NAMALWA (cell line): ENCODE measurements around the gene TOR3A.
"Not testable (repeated sequence)": the region's sequence is repeated elsewhere in the genome, so short reads cannot be mapped to it uniquely, and the experiment has no call there.

Experiments
- DNase-seq: peaks from one replicate; pipeline ENCODE4 v3.0.0-alpha.2; 2015; ENCODE audit warnings: low spot score

Gene TOR3A

GRCh38 chr1:179081687-179082332 is at the start of gene TOR3A:
Gene TOR3A (plus strand): TSS chr1:179082070. CDS start chr1:179082129, 59 bp downstream.
- DNase-seq, result peak; percentile 96

DNA sequence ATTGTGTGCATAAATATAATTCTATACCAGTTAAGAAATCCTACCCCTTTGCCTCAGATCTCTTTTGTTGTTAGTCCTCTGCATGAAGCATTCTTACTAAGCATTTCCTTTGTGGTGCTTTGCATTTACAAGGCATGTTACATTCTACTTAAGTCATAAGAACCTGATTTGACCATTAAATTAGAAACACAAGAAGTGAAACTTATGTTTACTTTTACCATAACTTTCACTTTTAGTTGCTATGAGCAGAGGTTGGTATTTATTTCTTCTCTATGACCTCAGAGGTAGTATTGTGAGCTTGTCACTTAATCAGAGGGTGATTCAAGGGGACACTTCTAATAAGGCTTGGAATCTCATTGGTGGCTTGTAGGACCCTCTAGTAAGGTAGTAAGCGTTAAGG is 47.1 kb upstream of the TOR3A start:
- DNase-seq, result peak; percentile 78

- DNase-seq, result no peak
Measured at GRCh38 chr1:179036844-179037465, 44.9 kb upstream of the TOR3A start.

DNA sequence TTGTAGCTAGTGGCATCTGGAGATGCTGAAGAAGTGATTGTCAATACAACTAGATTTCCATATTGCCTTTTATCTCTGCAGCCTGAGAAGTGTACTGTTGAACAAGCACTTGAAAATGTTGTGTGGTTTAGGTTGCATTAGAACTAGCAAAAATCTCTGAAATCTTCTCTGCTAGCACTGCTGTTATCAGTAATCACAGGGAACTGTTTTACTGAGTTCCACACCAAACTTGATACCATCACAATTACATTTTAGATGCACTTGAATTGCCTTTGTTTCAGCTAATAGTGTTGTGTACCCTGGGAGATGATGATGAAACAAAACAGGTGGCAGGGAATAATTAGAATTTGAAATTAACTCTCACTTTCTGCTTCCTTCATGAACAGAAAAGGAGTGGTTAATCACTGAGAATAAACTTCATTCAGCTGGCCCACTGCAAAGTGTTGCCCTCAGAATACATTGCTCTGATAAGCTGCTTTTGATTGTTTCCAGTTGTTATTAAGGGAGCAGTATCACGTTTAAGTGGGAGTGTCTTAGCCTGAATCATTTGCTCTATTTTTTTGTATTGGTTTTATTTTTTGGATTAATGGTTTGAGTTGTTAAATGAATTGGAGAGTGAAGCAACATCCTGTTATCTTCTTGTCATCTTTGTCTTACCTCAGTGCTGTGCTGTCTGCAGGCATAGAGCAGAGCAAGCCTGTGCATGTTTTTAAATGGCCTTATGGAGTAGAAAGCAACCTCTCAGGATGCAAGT is 43.2 kb upstream of the TOR3A start:
- DNase-seq, result no peak

DNA sequence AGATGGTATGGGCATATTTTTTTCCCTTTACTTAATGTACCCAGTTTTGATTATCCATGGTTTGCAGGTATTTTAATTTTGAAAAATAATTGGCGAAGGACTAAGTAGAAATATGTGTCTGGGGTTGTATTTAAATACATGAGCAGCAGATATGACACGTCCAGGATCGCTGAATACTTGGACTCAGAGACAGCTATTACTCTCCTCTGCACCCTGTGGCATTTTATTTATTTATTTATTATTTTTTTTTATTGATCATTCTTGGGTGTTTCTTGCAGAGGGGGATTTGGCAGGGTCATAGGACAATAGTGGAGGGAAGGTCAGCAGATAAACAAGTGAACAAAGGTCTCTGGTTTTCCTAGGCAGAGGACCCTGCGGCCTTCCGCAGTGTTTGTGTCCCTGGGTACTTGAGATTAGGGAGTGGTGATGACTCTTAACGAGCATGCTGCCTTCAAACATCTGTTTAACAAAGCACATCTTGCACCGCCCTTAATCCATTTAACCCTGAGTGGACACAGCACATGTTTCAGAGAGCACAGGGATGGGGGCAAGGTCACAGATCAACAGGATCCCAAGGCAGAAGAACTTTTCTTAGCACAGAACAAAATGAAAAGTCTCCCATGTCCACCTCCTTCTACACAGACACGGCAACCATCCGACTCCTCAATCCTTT is 42.2 kb upstream of the TOR3A start:
- DNase-seq, result not testable (repeated sequence)

GRCh38 chr1:179040175-179040551 is 41.7 kb upstream of the TOR3A start:
- DNase-seq, result not testable (repeated sequence)

DNA sequence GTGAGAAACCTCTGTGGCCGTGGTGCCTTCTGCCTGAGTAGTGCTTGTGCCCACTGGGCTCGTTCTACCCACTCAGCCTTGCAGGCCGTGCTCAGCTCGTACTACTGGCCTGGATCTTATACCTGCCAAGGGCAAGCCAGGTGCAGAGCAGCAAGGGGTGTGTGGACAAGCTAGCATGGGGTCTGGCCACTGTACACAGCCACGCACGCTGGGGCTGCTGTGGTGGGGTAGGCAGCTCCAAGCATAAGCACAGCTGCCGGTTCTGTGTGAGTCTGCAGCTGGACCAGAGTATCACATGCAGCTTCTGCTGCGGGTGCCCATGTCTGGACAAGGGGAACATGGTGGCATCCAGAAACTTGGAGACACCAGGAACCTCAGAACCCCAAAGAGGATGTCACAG is 39.8 kb upstream of the TOR3A start:
- no peak for DNase-seq

DNA sequence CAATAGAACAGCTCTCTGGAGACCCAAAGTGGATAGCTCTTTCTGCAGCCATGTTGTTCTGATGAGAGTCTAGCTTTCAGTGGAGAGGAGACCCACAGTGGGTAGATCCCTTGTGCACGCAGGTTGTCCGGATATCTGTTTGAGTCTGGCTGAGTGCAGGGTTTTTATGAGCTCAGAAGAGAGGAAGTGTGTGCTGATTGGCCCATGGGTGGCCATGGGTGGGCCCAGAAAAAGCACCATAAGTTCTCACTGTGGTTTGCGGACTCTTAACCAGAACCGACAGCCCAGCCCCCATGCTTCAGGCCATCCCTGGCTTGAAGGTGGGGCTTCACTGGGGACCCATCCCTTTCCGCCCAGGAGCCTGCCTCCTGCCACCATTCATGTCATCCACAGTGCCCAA is 39.2 kb upstream of the TOR3A start:
- DNase-seq, result no peak

DNA sequence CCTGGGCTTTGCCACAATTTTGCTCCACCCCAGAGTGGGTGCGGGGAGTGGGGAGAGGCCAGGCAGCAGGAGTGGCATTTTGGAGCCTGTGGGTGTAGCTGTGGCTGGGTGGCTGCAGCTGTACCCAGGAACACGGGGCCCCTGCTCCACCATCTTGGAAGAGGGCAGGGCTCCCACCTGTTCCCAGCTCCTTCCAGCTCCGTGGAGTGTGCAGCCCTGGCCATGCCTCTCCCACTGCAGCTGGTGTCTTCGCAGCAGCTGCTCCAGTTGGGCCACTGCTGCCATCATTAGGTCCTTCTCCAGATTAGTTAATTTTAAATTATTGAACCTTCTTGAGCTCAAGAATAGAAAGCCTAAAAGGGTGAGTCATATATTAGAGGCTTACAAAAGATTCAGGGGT is 38.6 kb upstream of the TOR3A start:
- DNase-seq, result no peak

GRCh38 chr1:179043907-179044306 is 38.0 kb upstream of the TOR3A start:
- no peak for DNase-seq

- DNase-seq, result no peak
Measured at GRCh38 chr1:179046808-179047635, 34.8 kb upstream of the TOR3A start.

DNA sequence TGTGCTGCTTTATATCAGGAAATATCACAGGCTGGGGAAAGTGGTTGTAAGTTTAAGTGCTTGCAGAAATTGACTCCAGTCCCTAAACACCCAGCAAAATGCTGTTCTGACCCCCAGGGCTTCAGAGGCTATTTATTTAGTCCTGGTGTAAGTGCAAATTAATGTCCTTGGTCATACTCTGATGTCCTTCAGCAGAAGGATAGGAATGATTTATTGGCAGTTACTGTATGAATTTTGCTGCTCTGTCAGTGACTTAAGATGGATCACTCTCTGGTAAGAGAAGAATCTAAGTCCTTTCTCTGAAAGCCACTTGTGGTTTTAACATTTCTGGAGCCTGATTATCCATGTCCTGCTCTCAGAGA is 34.3 kb upstream of the TOR3A start:
- DNase-seq, result no peak

GRCh38 chr1:179048339-179049124 is 33.3 kb upstream of the TOR3A start:
- DNase-seq, result no peak

DNA sequence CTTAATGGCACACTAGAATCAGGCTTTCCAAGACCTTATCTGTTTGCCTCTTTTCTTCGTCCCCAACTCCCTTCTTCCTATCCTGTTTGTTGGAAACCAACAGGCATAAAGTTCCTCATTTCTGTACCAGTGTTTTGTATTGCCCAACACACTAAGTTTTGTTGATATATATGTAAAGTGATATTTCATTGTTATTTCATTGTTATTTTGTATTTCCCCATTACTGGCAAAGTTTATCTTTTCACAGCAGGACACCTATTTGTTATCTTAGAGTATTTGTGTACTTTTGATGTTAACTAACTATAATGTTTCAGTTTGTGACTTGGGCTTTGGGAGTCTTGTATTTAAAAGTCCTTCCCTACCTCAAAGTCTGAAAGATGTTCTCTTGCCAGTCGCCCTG is 29.1 kb upstream of the TOR3A start:
- DNase-seq, result no peak

DNA sequence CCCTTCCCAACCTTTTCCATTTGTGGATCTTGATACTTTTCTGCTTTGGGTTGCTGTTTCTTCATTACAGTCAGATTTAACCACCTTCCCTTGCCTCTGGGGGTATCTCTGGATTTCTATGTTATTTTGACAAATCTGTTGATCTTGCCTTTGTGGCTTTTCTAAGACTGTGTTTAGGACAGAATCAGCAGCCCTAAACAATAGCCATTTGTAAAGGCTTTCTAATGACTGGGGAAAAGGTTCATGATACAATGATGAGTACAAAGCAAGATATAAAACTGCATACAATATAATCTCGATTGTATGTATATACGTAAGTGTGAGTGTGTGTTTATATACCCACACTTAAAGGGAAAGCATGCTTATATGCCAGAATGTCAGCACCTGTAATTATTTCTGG is 28.4 kb upstream of the TOR3A start:
- DNase-seq, result no peak

DNA sequence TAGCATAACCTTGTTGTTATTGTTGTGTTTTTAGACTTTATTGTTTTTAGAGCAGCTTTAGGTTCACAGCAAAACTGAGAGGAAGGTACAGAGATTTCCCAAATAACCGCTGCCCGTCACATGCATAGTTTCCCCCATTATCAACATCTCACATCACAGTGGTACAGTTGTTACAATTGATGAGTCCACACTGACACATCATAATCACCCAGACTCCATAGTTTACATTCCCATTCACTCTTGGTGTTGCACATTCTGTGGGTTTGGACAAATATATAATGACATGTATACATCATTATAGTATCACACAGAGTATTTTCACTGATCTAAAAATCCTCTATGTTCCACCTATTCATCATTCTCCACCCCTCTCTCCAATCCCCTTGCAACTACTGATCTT is 25.9 kb upstream of the TOR3A start:
- DNase-seq, result no peak

- DNase-seq, result no peak
Measured at GRCh38 chr1:179058487-179059483, 23.1 kb upstream of the TOR3A start.

- DNase-seq, result no peak
Measured at GRCh38 chr1:179061360-179062282, 20.2 kb upstream of the TOR3A start.

DNA sequence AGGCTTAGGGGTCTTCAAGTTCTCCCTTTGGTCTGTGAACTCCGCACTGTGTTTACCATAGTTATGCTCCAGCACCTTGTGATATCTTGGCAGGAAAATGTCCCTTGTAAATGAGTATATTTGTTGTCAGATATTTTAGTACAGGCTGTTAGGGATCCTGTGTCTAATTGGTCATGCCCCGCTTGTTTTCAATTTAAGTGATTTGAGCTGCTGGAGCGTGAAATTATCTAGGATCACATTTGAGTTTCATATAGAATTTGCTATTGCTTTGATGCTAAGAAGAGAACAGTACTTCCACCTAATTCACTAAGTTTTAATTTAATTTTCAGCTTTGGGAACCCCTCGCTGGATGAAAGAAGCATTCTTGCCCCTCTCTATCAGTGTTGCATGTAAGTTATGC is 15.4 kb upstream of the TOR3A start:
- DNase-seq, result no peak
